Measurements from ENCODE around the gene CCDC71.

Gene CCDC71

DNA sequence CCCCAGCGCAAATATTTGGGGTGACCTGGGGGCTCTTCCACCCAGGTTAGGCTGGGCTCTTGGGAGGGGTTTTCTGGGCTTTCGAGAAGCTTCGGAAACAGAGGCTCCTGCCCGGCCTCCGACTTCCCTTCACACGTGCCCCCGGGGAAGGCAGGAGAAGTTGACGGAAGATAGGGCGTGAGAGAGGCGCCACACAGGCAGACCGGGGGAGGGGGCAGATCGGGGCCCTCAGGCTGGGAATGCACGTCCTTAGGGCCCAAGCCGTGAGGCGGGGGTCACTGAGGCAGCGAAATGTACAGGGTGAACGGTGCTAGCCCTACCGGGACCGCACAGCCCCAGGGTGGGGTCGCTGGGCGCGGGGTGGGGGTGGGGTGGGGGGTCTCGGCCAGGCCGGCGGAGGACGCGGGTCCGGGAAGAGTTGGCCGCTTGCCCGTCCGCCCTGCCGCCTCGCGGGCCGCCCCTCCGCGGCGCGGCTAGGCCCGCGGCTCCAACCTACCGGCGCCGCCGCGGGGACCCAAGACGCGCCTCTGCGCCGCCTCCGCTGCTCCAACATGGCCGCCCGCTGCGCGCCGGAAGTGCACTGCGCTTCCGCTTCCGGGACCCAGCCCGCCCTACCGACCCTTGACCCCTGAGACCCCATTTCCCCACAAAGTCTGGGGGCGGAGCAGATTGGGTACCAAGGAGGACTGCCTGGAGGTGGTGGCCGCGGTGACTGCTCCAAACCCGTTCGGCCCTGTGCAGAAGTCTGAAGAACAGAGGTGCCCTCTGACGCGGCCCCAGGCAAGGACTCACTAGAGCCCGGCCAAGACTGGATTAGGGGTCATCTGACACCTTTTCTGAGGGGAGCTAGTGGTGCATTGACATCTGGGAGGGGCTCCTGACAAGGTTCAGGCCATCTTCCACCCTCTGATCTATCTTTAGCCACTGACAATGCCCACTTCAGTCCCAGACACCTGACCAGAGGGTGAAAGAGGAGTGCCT is at the start of gene CCDC71:
TSS of gene CCDC71 (minus strand) at position 561 of the 981 bp plus-strand sequence. CDS start 2,123 bp downstream, outside the sequence.
- DNase-seq, result peak; percentile 85

DNA sequence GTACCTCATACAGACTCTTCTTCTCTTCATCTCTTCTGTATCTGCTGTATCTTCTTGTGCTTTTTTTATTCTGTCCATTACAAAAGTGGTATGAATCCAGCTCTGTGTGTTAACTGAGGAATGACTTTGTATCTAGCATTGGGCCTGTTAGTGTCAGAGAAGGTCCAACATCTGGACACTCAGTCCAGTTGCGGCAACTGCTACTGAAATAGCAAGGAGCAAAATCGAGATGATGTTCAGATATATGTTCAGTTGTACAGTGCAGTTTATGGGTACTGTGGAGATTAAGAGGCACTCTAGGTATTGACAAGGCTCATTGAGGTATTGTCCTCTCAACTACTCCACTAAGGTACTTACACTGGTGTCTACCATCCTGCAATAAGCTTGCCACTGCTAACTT is 47.9 kb upstream of the CCDC71 start:
- DNase-seq, result no peak

DNA sequence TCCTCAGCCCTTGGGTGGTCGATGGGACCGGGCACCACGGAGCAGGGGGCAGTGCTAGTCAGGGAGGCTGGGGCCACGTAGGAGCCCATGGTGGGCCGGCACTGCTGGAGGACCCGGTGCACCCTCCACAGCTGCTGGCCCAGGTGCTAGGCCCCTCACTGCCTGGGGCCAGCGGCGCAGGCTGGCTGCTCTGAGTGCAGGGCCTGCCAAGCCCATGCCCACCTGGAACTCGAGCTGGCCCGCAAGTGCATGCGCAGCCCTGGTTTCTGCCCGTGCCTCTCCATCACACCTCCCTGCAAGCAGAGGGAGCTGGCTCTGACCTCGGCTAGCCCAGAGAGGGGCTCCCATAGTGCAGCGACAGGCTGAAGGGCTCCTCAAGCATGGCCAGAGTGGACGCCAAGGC is 47.4 kb upstream of the CCDC71 start:
- no peak for DNase-seq

- no peak for DNase-seq
These were observed 33.8 kb upstream of the CCDC71 start for GRCh38 chr3:49199900-49200281.

DNA sequence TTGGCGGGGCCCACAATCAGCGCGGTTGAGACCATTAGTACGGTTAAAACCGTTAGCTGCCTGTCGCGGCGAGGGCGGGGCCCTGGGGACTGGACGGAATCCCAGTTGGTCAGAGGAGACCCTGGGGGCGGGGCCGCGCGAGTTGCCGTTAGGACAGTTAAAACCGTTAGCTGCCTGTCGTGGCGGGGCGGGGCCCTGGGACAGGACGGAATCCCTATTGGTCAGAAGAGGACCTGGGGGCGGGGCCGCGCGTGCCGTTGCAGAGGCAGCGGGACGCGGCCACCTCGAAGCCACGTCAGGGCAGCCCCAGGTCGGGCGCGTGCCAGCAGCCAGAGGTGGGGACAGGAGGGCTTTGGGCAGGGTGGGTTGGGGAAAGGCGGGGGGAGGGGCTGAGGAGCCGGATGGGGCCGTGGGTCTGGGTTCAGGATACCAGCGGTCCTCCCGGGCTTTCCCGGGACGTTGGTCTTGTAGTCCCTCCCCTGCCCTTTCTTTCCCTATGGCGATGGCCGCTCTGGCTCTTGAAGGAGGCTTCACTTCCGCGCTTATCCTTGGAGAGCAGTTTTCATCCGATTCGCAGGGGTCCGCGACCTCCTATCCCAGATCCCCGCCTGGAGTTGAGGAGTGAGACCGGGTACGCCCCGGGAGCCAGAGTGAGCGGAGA is 33.2 kb upstream of the CCDC71 start:
- DNase-seq, result peak; percentile 36

DNA sequence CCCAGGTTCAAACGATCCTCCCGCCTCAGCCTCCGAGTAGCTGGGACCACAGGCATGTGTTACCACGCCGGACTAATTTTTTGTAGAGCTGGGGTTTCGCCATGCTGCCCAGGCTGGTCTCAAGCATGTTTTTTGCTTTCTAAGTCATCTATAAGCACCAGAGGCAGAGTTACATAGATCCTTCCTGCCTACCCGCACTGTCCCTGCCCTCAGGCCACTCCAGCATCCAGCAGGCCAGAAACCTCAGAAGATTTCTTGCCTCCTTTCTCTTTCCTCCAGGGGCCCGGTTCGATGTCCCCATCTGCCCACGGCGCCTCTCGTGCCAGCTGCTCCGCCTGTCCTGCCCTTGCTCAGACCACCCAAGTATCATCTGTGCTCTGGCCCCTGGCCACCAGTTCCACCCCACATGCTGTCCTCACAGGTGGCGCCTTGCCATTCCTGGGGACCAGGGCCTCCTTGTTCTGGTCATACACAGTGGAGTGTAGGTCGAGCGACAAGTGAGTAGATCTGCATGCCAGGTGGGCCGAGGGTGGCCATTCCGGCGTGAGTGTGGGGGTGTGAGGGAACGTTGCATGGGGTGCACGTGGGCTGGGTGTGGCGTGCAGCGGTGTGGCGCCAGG is 32.6 kb upstream of the CCDC71 start:
- DNase-seq, result no peak

GRCh38 chr3:49198161-49198560 is 32.0 kb upstream of the CCDC71 start:
- no peak for DNase-seq

DNA sequence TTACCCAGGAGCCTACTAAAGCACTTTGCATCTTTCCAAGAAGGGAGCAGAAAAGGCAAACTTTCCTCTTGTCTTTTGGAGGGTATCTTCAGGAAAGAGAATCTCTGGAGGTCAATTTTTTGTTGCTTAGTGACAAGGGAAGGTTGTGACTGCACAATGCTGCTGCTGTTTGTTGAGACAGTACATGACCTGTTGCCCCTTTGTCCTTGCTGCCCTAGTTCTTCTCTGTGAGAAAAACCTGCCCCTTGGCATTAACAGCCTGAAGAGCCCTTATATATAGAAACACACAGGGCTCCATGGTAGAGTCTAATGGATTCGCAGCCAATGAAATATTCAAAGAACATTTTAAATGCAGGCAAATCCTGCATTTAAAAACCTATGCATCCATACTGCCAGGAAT is 25.6 kb upstream of the CCDC71 start:
- DNase-seq, result no peak

DNA sequence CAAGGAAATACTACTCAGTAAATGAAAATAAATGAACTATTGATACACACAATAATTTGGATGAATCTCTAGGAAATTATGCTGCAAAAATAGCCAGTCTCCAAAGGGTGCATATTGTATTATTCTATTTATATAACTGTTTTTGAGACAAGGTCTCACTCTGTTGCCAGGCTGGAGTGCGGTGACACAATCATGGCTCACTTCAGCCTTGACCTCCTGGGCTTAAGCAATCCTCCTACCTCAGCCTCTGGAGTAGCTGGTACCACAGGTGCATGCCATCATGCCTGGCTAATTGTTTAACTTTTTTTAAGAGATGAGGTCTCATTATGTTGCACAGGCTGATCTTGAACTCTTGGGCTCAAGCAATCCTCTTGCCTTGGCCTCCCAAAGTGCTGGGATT is 17.7 kb upstream of the CCDC71 start:
- DNase-seq, result no peak

DNA sequence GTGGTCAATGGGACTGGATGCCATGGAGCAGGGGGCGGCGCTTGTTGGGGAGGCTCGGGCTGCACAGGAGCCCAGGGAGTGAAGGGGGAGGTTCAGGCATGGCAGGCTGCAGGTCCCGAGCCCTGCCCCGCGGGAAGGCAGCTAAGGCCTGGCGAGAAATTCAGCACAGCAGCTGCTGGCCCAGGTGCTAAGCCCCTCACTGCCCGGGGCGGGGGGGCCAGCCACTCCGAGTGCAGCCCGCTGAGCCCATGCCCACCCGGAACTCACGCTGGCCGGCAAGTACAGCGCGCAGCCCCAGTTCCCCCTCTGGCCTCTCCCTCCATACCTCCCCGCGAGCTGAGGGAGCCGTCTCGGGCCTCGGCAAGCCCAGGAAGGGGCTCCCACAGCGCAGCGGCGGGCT is 16.6 kb upstream of the CCDC71 start:
- DNase-seq, result no peak

DNA sequence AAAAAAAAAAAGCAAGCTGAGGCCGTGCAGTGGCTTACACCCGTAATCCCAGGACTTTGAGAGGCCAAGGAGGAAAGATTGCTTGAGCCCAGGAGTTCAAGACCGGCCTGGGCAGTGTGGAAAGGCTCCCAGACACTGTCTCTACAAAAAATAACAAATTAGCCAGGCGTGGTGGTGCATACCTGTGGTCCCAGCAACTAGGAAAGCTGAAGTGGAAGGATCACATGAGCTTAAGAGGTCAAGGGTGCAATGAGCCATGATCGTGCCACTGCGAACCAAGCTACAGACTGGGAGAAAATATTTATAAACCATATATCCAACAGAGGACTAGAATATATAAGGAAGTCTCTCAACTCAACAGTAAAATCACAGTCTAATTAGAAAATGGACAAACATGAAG is 15.2 kb upstream of the CCDC71 start:
- DNase-seq, result no peak

DNA sequence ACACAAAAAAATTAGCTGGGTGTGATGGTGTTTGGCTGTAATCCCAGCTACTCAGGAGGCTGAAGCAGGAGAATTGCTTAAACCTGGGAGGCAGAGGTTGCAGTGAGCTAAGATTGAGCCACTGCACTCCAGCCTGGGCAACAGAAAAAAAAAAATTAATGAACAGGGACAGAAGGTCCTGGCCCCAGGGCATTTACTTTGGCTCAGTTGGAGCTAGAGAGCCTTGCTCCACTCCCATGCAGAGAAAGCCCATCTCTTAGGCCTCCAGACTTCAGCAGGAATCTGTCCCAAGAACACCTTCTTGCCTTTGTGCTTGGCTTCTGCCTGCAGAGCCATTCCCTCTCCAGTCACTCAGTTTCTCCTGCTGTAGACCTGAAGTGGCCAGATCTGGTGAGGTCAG is 14.0 kb upstream of the CCDC71 start:
- DNase-seq, result no peak

DNA sequence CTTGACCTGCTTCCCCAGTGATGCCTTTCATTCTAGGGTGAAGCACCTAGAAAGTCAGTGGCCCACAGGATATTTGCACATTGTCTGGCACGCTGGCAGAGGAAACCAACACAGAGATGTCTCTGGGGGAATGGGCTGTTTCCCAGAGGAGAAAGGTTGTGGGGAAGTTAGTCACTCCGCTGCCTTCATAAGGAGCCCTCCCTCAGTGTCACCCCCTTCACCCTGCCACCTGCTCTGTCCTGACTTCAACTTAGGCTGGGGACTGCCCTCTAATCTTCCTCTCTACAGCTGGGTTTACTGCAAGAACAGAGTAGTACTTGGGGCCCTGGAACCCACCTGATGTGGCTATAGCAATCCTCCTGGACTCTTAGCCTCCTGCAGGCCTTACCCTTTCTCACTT is 10.9 kb upstream of the CCDC71 start:
- no peak for DNase-seq

DNA sequence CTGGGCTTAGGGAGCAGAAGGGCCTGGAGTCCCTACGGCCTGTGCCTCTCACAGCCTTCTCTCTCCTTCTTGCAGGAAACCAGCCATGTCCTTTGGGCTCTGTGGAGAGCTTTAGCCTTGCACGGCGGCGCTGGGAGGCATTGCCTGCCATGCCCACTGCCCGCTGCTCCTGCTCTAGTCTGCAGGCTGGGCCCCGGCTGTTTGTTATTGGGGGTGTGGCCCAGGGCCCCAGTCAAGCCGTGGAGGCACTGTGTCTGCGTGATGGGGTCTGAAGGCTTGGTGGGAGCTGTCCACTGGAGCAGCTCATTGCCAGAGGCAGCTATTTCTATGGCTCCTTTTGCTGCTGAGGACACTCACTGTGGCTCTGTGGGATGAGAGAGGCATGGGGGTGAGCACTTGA is 9.4 kb upstream of the CCDC71 start:
- no peak for DNase-seq

DNA sequence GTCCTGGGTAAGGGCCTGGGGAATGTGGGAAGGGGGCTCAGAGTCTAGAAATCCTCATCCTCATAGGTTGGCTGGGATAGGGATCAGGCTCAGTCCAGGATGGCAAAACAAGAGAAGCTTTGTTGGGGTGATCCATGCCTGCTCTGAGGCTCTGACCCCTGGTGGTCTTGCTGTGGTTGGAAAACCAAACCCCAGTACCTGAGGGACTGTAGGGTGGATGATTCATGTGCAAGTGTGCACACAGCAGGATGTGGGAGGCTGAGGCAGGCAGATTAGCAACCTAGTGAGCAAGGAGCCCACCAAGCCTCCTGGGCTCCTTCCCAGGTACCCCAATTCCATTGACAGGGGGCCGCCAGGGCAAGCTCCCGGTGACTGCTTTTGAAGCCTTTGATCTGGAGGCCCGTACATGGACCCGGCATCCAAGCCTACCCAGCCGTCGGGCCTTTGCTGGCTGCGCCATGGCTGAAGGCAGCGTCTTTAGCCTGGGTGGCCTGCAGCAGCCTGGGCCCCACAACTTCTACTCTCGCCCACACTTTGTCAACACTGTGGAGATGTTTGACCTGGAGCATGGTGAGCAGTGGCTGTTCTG is 8.4 kb upstream of the CCDC71 start:
- DNase-seq, result no peak

DNA sequence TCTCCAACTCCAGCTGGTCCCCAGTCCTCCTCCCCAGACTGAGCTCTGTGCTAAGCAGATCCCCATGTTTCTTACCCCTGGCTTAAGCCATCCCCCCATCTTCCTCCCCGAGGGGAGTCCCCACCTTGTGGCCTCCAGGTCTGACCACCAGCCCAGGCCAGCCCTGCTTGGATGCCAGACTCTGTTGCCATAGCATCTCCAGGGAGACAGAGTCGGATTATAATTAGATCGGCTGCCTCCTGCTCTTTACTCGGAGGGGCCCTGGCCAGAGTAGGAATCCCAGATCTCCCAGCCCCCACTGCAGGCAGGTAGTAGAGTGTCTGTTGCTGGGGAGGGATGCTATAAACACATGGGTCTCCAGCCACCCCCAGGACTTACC is 7.7 kb upstream of the CCDC71 start:
- DNase-seq, result no peak

DNA sequence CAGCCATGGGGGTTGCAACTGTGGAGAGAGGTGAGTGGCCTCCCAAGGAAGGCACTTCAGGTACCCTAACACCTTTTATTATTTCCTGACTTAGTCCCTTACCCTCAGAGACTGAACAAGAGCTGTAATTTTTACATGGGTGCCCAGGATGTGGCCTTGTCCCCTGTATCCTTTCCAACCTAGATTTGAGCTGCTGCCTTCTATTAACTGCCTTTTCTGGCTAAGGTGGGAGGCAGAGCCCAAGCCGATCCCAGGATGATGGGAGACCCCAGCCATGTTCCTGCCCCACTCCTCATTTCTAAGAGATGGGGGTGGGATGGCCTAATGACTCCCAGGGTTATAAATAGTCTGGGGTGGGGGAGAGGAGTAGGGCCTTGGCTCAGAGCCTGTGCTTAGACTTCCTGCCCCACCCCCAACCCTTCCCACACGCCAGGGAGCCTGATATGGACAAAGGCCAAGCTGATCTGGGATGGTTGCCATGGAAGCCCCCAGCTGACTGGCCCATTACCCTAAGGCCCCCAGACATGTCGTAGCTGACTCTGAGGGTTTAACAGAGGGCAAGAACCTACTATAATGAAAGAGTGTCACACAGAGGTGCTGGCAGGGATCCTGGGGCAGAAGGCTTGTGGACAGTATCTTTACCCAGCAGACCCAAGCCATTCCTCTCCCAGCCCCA is 7.1 kb upstream of the CCDC71 start:
- DNase-seq, result no peak

- no peak for DNase-seq
These were observed 6.5 kb upstream of the CCDC71 start for GRCh38 chr3:49172551-49173041.

DNA sequence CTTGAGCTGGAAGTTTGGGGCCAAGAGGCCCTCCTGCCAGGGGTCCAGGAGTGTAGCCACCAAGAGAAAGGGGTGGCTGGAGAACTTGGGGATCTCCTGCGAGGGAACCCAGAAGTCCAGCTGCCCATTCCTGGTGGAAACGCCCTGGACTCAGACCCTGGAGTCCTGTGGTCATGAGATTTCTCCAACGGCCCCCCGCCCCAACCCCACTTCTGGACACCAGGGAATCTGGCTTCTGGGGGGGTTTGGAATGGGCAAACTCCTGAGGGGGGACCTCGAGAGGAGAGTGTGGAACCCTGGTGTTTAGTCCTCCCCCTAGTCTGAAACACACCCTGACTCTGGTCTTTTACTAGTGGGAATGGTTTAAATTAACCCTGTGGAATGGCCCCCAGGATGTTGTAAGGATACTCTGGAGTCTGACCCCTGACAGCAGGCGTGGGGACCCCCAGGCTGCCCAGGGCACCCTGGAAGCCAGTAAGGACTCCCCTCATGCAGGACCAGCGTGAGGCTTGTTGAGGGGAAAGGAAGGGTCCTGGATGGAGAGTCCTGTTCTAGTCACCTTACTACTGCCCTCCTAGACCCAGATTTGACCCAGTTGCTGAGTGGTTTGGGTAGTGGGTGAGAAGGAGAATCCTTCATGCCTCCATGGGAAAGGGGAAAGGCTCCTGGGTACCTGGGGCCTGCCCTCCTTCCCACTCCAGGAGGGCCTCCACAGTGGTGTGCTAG is 5.8 kb upstream of the CCDC71 start:
- no peak for DNase-seq

DNA sequence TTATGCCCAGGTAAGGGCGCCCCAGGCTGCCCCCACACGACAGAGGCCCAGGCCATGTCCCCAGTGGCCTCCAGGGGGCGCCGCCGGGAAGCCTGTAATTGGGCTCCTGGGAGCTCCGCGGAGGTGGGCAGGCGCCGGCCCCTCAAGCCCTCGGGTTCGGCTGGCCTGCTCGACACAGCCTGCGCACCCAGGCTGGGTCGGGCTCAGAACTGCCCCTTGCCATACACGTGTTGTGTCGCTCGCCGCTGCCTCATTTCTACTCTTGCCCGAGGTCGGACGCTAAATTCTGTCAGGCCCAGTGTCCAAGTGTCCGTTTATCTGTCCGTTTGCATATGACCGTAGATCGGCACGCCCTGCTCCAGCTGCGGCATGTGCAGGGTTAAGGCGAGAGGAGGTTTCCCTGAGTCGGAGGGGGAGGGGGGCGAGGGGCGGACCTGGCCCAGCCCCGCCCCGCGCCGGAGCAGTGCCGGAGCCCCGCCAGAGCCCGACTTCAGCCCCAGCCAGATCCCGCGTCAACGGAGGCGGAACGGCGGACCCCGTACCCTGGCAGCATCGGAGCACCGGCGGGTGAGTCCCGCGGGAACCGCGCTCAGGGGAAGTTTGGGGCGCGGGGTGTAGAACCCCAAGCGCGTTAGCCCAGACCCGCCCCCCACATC is 5.1 kb upstream of the CCDC71 start, which contains the start of gene KLHDC8B:
TSS of gene KLHDC8B (plus strand) at position 480 of the 656 bp plus-strand sequence. CDS start 1,172 bp downstream, outside the sequence.
- DNase-seq, result peak; percentile 92

- DNase-seq, result no peak
These were observed 4.6 kb upstream of the CCDC71 start for GRCh38 chr3:49170744-49171118.

All from stimulated activated CD4-positive, alpha-beta T cell treated with anti-CD3 and anti-CD28 coated beads, Interleukin-15, amount 100 ng/mL, for 24 hours (primary cell).